Sigmoid colon (tissue), 7 donors: Measurements from ENCODE around the gene ALDH4A1. TPM values are rescaled to one million over a fixed set of nuclear protein-coding genes. Genes with fewer than 3 reads are reported as not detected.
A peak's percentile ranks its signal among the peaks of the same experiment; 100 is the strongest.

Experiments used
- DNase-seq: peaks from one replicate; pipeline ENCODE4 v3.0.0-alpha.2; 2019
- H3K27ac ChIP-seq, 4 donors: fragments of 200-600 bp; sonication (generic); one replicate each; pipeline ENCODE4 v1.5.1; 2016 to 2019; ENCODE audit warnings: mild to moderate bottlenecking in 1 of 4
- H3K27me3 ChIP-seq, 3 donors: fragments of 200-600 bp; sonication (generic); one replicate each; pipeline ENCODE4 v1.5.1; 2019; ENCODE audit warnings: mild to moderate bottlenecking in 1 of 3
- H3K36me3 ChIP-seq, 4 donors: fragments of 200-600 bp; sonication (generic); one replicate each; pipeline ENCODE4 v1.5.1; 2016 to 2019
- H3K4me1 ChIP-seq, 4 donors: fragments of 200-600 bp; sonication (generic); one replicate each; pipeline ENCODE4 v1.5.1; 2017 to 2019
- H3K4me3 ChIP-seq, 4 donors: fragments of 200-600 bp; sonication (generic); one replicate each; pipeline ENCODE4 v1.5.1; 2017 to 2019; ENCODE audit warnings: mild to moderate bottlenecking in 2 of 4, moderate library complexity in 1 of 4
- H3K9me3 ChIP-seq, 4 donors: fragments of 200-600 bp in 3 of 4; sonication (generic) in 3 of 4; one replicate each; pipeline versions ENCODE4 v1.5.1 to v1.6.1; 2013 to 2019
- CTCF ChIP-seq, 4 experiments: fragments of 450-650 bp in 3 of 4; fragments of 200-600 bp in 1 of 4; IDR thresholded peaks; one replicate each; pipeline ENCODE4 v1.5.1; 2016 to 2019; ENCODE audit warnings: antibody characterized with exemption in 4 of 4, mild to moderate bottlenecking in 3 of 4, moderate library complexity in 2 of 4
- EP300 ChIP-seq, 4 donors: sonication (generic); formaldehyde crosslinking; IDR thresholded peaks; one replicate each; pipeline ENCODE4 v1.6.1; 2017; ENCODE audit warnings: antibody characterized with exemption in 4 of 4
- POLR2A ChIP-seq, 2 donors: fragments of 450-650 bp; IDR thresholded peaks; one replicate each; pipeline ENCODE4 v1.6.1; 2016; ENCODE audit warnings: antibody characterized with exemption in 2 of 2, mild to moderate bottlenecking in 2 of 2, moderate library complexity in 2 of 2
- POLR2AphosphoS5 ChIP-seq, 4 donors: sonication (generic); formaldehyde crosslinking; IDR thresholded peaks; one replicate each; pipeline ENCODE4 v1.6.1; 2017; ENCODE audit warnings: antibody characterized with exemption in 4 of 4
- WGBS, 2 donors: extraction: QIAGEN DNeasy Blood & Tissue Kit; methylation state at CpG; one replicate each; pipeline ENCODE4 v1.1.7; 2013; 5-methylcytosine and 5-hydroxymethylcytosine counted together
- intact Hi-C: fragments of 100-400 bp; cut with DNase I; formaldehyde crosslinking; loops from one replicate; pipeline ENCODE4 v1.15.1; 2023
- polyA plus RNA-seq, 3 donors: library from polyadenylated mRNA; stranded (reverse); fragments of 200-250 nt; gene quantifications; one replicate each; pipeline ENCODE4 v1.2.3, GENCODE V29; 2013
- total RNA-seq, 4 donors: library from RNA; depleted of rRNA; stranded (reverse); fragments of >200 nt; gene quantifications; one replicate each; pipeline ENCODE4 v1.1.0, GENCODE V29; 2016
- donor health status: healthy with polysubstance abuse.
- donor health status: Bipolar disorder and iron deficiency.
- donor health status: healthy.

The ALDH4A1 gene
- total and polyA plus RNA-seq, 7 donors, result 2.4 to 12.8 (median 7.2) TPM

GRCh38 chr1:18901147-18901951, 1.0 kb downstream of the ALDH4A1 start:
- TF ChIP-seq POLR2A (IDR thresholded peaks at IDR 0.05) (no peak), POLR2AphosphoS5 (IDR thresholded peaks at IDR 0.05) (no peak), EP300 (IDR thresholded peaks at IDR 0.05) (no peak), CTCF (IDR thresholded peaks at IDR 0.05) (no peak)
- Histone ChIP-seq H3K27ac (peak overlapping the region in 3 of 4 donors; percentile 89 to 94 (median 92)), H3K9me3 (no peaks in the 10 kb centered on the region), H3K27me3 (no peaks in the 10 kb centered on the region), H3K36me3 (peaks cover 0 to 7% (median 3%) of the 10 kb centered on the region in 4 donors), H3K4me1 (peaks cover 0 to 22% (median 16%) of the 10 kb centered on the region in 4 donors), H3K4me3 (peak overlapping the region in 3 of 4 donors; percentile 68 to 94 (median 82))
- intact Hi-C loops, result loop anchor here (10.0 kb wide), 2 partner anchors 313 to 343 kb away; partner anchors contain the start of gene UBR4
- 42 to 56% methylated on average over 9 of the region's 9 CpGs for WGBS, 2 donors
- no peak for DNase-seq

DNA sequence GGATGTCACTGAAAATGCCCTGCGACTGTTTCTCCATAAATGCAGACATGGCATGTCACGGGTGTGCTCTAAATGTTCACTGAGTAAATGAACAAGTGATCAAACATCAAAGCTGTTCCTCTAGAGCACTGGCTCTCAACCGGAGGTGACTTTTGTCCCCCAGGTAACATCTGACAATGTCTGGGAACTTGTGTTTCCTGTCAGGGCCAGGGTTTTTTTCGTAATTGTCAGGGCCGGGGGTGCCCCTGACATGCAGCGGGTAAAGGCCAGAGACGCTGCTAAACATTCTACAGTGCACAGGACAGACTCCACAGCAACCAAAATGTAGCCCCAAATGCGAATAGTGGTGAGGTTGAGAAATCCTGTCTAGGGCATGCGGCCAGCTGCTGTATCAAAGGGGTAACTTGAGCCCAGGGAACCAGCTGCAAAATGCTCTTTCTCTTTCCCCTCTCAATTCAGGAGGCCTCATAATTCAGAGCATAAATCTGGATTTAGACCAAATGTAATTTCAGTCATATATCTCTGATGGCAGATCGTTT, 2.0 kb downstream of the ALDH4A1 start:
- H3K27ac ChIP-seq, result peak overlapping the region in 1 of 4 donors; percentile 4
- H3K36me3 ChIP-seq, result no peaks in the 10 kb centered on the region
- no peaks in the 10 kb centered on the region for H3K9me3 ChIP-seq
- intact Hi-C loops, result loop anchor here (10.0 kb wide), 2 partner anchors 314 to 344 kb away; partner anchors contain the start of gene UBR4
- no peaks in the 10 kb centered on the region for H3K27me3 ChIP-seq
- DNase-seq, result no peak
- peaks cover 0 to 22% (median 16%) of the 10 kb centered on the region in 4 donors for H3K4me1 ChIP-seq
- no peak for TF ChIP-seq POLR2AphosphoS5 (IDR thresholded peaks at IDR 0.05)
- TF ChIP-seq EP300 (IDR thresholded peaks at IDR 0.05), result no peak
- TF ChIP-seq POLR2A (IDR thresholded peaks at IDR 0.05), result no peak
- TF ChIP-seq CTCF (IDR thresholded peaks at IDR 0.05), result no peak
- no peak overlapping the region for H3K4me3 ChIP-seq
- 73 to 79% methylated on average over 10 of the region's 10 CpGs for WGBS, 2 donors

- Histone ChIP-seq H3K27me3 (no peaks in the 10 kb centered on the region), H3K9me3 (no peaks in the 10 kb centered on the region), H3K4me3 (no peak overlapping the region), H3K36me3 (no peaks in the 10 kb centered on the region), H3K4me1 (peaks cover 0 to 22% (median 16%) of the 10 kb centered on the region in 4 donors), H3K27ac (no peak overlapping the region)
- TF ChIP-seq CTCF (IDR thresholded peaks at IDR 0.05) (no peak), POLR2AphosphoS5 (IDR thresholded peaks at IDR 0.05) (no peak), POLR2A (IDR thresholded peaks at IDR 0.05) (no peak), EP300 (IDR thresholded peaks at IDR 0.05) (no peak)
- intact Hi-C loops, result loop anchor here (10.0 kb wide), 2 partner anchors 315 to 345 kb away; partner anchors contain the start of gene UBR4
- 76 to 86% methylated on average over 4 of the region's 4 CpGs for WGBS, 2 donors
- no peak for DNase-seq
Observed at GRCh38 chr1:18899363-18900049, 2.8 kb downstream of the ALDH4A1 start.

GRCh38 chr1:18898567-18898966, 3.8 kb downstream of the ALDH4A1 start:
- WGBS, 2 donors, result 95% methylated on average over 8 of the region's 8 CpGs
- no peak overlapping the region for H3K4me3 ChIP-seq
- intact Hi-C loops, result no loop called here
- no peak overlapping the region for H3K27ac ChIP-seq
- H3K27me3 ChIP-seq, result no peaks in the 10 kb centered on the region
- DNase-seq, result no peak
- H3K9me3 ChIP-seq, result no peaks in the 10 kb centered on the region
- no peaks in the 10 kb centered on the region for H3K36me3 ChIP-seq
- H3K4me1 ChIP-seq, result peaks cover 0 to 21% (median 15%) of the 10 kb centered on the region in 4 donors
- TF ChIP-seq CTCF (IDR thresholded peaks at IDR 0.05) (no peak), POLR2AphosphoS5 (IDR thresholded peaks at IDR 0.05) (no peak), EP300 (IDR thresholded peaks at IDR 0.05) (no peak)
